Measurements from ENCODE around the gene HCFC1. TPM values are rescaled to one million over a fixed set of nuclear protein-coding genes. Genes with fewer than 3 reads are reported as not detected.

HCFC1 gene
- total RNA-seq, 1 donor from 2014 or later = 84.0 TPM

DNA sequence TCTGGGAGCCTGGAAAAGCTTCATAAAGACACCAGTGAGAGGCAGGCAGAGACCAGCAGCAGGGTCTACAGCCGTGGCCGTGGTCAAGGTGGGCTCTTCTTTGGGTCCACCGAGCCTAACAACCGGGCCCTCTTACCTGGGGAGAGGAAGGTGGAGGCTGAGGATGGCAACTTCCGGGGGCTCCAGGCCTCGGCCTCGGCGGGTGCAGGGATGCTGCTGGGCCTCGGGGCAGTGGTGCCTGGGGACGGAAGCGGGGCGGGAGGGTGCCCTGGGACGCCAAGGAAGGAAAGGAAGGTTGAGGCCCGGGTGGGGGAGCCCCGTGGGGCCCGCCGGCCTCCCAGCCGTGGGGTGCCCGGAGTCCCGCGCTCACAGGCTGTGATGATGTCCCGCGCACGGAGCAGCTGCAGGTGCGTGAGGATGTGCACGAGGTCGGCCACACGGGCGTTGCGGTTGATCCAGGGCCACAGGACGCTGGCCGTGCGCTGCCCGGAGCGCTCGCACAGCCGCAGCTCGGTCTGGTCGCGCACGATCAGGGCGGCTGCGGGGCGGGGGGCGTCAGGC is 47.5 kb upstream of the HCFC1 start:
- no peak for DNase-seq
- no peak for TF ChIP-seq CTCF (IDR thresholded peaks at IDR 0.05; ENCODE audit: partially characterized antibody, unreplicated experiment)
- Mint-ChIP-seq H3K4me1 (ENCODE audit: low read depth, unreplicated experiment) (peaks cover 8% of the 10 kb centered on the region), H3K36me3 (ENCODE audit: unreplicated experiment) (no peaks in the 10 kb centered on the region), H3K4me3 (ENCODE audit: unreplicated experiment) (peak overlapping the region; percentile 61), H3K9me3 (ENCODE audit: unreplicated experiment) (no peaks in the 10 kb centered on the region), H3K27ac (ENCODE audit: unreplicated experiment) (peak overlapping the region; percentile 84), H3K27me3 (ENCODE audit: unreplicated experiment) (peaks cover 3% of the 10 kb centered on the region)

GRCh38 chrX:154018518-154019060 is 47.0 kb upstream of the HCFC1 start:
- H3K27me3 Mint-ChIP-seq (ENCODE audit: unreplicated experiment) = peaks cover 3% of the 10 kb centered on the region
- H3K27ac Mint-ChIP-seq (ENCODE audit: unreplicated experiment) = peak overlapping the region; percentile 84
- H3K4me1 Mint-ChIP-seq (ENCODE audit: low read depth, unreplicated experiment) = peaks cover 6% of the 10 kb centered on the region
- H3K4me3 Mint-ChIP-seq (ENCODE audit: unreplicated experiment) = peak overlapping the region; percentile 61
- no peak for DNase-seq
- H3K36me3 Mint-ChIP-seq (ENCODE audit: unreplicated experiment) = no peaks in the 10 kb centered on the region
- no peaks in the 10 kb centered on the region for H3K9me3 Mint-ChIP-seq (ENCODE audit: unreplicated experiment)
- no peak for TF ChIP-seq CTCF (IDR thresholded peaks at IDR 0.05; ENCODE audit: partially characterized antibody, unreplicated experiment)

- DNase-seq = no peak
- peaks cover 3% of the 10 kb centered on the region for H3K4me1 Mint-ChIP-seq (ENCODE audit: low read depth, unreplicated experiment)
- H3K27me3 Mint-ChIP-seq (ENCODE audit: unreplicated experiment) = peaks cover 3% of the 10 kb centered on the region
- TF ChIP-seq CTCF (IDR thresholded peaks at IDR 0.05; ENCODE audit: partially characterized antibody, unreplicated experiment) = no peak
- H3K9me3 Mint-ChIP-seq (ENCODE audit: unreplicated experiment) = no peaks in the 10 kb centered on the region
- no peak overlapping the region for H3K4me3 Mint-ChIP-seq (ENCODE audit: unreplicated experiment)
- no peak overlapping the region for H3K27ac Mint-ChIP-seq (ENCODE audit: unreplicated experiment)
- no peaks in the 10 kb centered on the region for H3K36me3 Mint-ChIP-seq (ENCODE audit: unreplicated experiment)
Observed at GRCh38 chrX:154017766-154018517, 46.3 kb upstream of the HCFC1 start.

GRCh38 chrX:154016366-154017076 is 44.9 kb upstream of the HCFC1 start:
- Mint-ChIP-seq H3K27me3 (ENCODE audit: unreplicated experiment) (peaks cover 3% of the 10 kb centered on the region), H3K9me3 (ENCODE audit: unreplicated experiment) (no peaks in the 10 kb centered on the region), H3K27ac (ENCODE audit: unreplicated experiment) (no peak overlapping the region), H3K4me3 (ENCODE audit: unreplicated experiment) (no peak overlapping the region), H3K36me3 (ENCODE audit: unreplicated experiment) (no peaks in the 10 kb centered on the region), H3K4me1 (ENCODE audit: low read depth, unreplicated experiment) (no peaks in the 10 kb centered on the region)
- no peak for DNase-seq
- no peak for TF ChIP-seq CTCF (IDR thresholded peaks at IDR 0.05; ENCODE audit: partially characterized antibody, unreplicated experiment)

All from glutamatergic neuron (in vitro differentiated cells).